GM12873 (cell line): ENCODE results near the gene MEGF9.

Experiments
- TF ChIP-seq, protein P1 (sequence below): IDR thresholded peaks from 2 replicates; pipeline ENCODE4 v1.5.1; 2012; ENCODE audit warnings: low read depth, mild to moderate bottlenecking, moderate library complexity, low read length, control low read depth; ENCODE audit not compliant: insufficient read depth; ENCODE audit errors: missing control alignments

Gene MEGF9

DNA sequence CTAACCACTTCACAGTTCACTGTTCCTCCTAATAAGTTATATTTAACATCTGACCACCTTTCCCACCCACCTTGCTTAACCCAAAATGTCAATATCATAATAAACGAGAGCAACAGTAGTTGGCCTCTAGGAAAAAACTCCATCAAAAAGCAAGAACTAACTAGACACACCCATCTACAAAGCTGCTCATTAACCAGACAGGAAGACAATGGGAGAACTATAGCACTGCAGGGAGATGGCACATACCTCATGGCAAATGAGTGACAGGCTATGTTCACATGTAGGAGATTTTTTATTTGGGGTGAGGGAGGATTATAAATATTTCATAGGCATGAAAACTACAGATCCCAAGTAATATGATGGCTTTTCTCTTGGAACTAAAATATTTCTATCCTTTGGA lies 110.7 kb downstream of the MEGF9 start:
- TF ChIP-seq, protein P1, sequence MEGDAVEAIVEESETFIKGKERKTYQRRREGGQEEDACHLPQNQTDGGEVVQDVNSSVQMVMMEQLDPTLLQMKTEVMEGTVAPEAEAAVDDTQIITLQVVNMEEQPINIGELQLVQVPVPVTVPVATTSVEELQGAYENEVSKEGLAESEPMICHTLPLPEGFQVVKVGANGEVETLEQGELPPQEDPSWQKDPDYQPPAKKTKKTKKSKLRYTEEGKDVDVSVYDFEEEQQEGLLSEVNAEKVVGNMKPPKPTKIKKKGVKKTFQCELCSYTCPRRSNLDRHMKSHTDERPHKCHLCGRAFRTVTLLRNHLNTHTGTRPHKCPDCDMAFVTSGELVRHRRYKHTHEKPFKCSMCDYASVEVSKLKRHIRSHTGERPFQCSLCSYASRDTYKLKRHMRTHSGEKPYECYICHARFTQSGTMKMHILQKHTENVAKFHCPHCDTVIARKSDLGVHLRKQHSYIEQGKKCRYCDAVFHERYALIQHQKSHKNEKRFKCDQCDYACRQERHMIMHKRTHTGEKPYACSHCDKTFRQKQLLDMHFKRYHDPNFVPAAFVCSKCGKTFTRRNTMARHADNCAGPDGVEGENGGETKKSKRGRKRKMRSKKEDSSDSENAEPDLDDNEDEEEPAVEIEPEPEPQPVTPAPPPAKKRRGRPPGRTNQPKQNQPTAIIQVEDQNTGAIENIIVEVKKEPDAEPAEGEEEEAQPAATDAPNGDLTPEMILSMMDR, result no peak

- TF ChIP-seq, protein P1, result no peak
Measured at GRCh38 chr9:120603010-120603409, 111.3 kb downstream of the MEGF9 start.

- TF ChIP-seq, protein P1, result no peak
Measured at GRCh38 chr9:120593955-120594277, 120.4 kb downstream of the MEGF9 start.

DNA sequence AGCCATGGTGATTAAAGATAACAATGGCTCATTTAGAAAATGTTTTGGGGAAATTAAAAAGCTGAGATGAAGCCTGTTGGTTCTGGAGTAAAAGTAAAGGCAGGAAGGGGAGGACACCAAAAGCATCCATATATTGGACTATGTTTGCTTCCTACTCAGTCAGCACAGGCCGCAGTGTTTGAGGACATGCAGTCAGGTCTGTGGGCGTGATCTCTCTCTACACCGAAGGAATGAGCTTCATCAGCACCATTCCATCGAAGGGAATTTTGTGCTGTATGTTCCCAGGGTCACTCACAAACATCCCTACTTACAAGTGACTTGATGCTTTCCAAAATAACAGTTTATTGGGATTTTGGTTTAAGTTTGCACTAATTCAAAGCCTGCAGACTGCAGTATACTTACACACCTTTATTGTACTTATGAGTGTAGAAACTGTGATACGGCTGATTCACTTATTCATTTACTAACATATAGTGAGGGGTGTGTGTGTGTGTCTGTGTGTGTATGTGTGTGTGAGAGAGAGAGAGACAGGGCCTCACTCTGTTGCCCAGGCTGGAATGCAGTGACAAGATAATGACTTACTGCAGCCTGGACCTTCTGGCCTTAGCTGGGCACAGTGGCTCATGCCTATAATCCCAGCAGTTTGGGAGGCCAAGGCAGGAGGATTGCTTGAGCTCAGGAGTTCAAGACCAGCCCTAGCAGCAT lies 120.9 kb downstream of the MEGF9 start:
- TF ChIP-seq, protein P1, result no peak

- TF ChIP-seq, protein P1, result no peak
Measured at GRCh38 chr9:120592210-120592609, 122.1 kb downstream of the MEGF9 start.

DNA sequence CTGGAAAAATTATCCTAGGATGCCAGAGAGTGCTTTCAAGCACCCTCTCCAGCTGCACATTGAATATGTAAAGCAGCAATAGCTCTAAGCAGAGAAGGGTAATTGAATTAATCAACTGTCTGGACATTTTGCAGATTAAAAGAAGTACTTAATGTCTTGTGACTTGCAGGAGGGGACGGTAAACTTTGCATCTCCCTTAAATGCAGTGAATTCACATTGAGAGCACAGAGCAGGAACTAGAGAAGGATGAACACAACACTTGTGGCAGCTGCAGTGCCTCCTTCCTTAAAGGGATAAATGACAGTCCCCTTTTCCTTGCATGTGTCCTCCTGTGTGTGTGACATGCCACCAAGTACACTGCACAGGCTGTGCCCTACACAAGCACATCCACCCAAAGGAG lies 126.9 kb downstream of the MEGF9 start:
- TF ChIP-seq, protein P1, result no peak

DNA sequence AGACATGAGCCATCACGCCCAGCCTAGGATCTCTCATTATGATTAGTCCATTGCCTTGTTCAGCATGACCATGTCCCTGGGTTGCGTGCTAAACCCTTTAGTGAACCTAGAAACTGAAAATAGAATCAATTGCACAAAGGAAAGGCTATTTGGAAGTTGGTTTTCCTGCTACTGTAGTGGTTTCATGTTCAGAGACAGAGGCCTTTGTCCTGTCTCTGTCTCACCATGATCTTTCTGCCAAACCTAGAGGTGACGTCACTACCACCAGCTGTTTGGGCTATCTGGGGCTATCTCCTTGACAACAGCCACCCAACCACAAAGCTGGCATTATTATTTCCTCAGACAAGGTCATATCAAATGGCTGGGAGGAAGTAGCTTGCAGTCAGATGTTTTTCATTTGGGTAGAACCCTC lies 130.3 kb downstream of the MEGF9 start:
- TF ChIP-seq, protein P1, result no peak
